Sciatic nerve (tissue), 2 donors: Measurements from ENCODE around the gene PACS1. TPM values are rescaled to one million over a fixed set of nuclear protein-coding genes. Genes with fewer than 3 reads are reported as not detected.
A peak's percentile ranks its signal among the peaks of the same experiment; 100 is the strongest.
"Not testable (repeated sequence)": the region's sequence is repeated elsewhere in the genome, so short reads cannot be mapped to it uniquely, and the experiment has no call there.

Source experiments
- ATAC-seq: fragments of 200-7000 bp; cut with Tn5 transposase; one replicate; pipeline ENCODE4 v1.9.1; 2020; ENCODE audit warnings: mild to moderate bottlenecking, moderate library complexity
- DNase-seq: peaks from one replicate; pipeline ENCODE4 v3.0.0-alpha.2; 2020; ENCODE audit warnings: low spot score
- intact Hi-C: fragments of 100-400 bp; cut with DNase I; formaldehyde crosslinking; loops from one replicate; pipeline ENCODE4 v1.14.2; 2022
- total RNA-seq: library from RNA; stranded (reverse); fragmentation: NEBNext Ultra II Directional; extraction: Animal tissue kit (Norgen Biotek cat#: 25700); gene quantifications from one replicate; pipeline ENCODE4 v1.2.1, GENCODE V29; 2021
- donor health status: DM: no; HTN: no; CAD: no.
- donor health status: DM: no; HTN: no; CAD: no.

Gene PACS1
- total RNA-seq, 1 donor from 2014 or later = 80.3 TPM

GRCh38 chr11:66099746-66100145, 29.7 kb downstream of the PACS1 start:
- intact Hi-C loops, ATAC-seq, DNase-seq: not testable (repeated sequence)

- DNase-seq (peak; percentile 66), ATAC-seq (peak; percentile 87)
- intact Hi-C loops = no loop called here
Observed at GRCh38 chr11:66100272-66101065, 30.4 kb downstream of the PACS1 start.

DNA sequence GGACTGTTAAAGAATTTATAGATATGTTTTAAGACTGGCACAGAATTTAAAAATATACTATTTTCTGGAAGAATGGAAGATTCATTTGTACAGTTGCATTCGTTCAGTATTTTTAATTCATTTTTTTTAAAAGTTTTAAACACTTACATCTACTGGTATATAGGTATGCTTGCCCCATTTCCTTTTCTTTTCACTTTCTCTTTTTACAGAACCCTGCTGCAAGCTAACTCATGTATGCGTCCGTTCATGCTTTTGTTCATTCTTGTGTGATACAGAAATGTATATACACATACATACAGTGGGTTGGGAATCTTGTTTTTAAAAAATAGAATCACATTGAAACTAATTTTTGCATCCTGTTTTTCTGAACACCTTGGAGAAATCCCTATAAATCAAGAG, 31.0 kb downstream of the PACS1 start:
- ATAC-seq (no peak), DNase-seq (no peak)
- intact Hi-C loops = no loop called here

DNA sequence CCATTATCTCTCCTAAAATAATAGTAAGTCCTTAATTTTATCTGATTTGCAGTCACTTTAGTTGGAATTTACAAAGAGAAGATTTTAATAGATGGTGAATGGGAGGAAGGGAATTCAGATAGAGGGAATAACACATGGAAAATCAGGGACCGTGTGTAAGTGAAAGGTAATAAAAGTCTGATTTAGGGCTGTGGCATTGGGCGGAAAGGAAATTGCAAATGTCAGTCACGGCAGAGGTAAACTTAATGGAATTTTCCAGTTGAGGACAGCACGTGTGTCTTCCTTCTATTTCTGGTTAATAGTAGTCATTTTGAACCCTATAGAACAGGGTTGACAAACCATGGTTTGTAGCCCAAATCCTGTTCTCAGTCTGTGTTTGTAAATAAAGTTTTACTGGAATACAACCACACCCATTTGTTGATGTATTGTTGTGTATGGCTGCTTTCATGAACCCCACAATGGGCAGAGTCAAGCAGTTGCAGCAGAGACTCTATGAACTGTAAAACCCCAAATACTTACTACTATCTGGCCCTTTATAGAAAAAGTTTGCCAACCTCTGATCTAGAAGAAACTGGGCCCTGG, 34.1 kb downstream of the PACS1 start:
- intact Hi-C loops = no loop called here
- no peak for ATAC-seq
- no peak for DNase-seq

GRCh38 chr11:66106786-66107599, 36.9 kb downstream of the PACS1 start:
- DNase-seq (no peak), ATAC-seq (no peak)
- intact Hi-C loops = no loop called here

DNA sequence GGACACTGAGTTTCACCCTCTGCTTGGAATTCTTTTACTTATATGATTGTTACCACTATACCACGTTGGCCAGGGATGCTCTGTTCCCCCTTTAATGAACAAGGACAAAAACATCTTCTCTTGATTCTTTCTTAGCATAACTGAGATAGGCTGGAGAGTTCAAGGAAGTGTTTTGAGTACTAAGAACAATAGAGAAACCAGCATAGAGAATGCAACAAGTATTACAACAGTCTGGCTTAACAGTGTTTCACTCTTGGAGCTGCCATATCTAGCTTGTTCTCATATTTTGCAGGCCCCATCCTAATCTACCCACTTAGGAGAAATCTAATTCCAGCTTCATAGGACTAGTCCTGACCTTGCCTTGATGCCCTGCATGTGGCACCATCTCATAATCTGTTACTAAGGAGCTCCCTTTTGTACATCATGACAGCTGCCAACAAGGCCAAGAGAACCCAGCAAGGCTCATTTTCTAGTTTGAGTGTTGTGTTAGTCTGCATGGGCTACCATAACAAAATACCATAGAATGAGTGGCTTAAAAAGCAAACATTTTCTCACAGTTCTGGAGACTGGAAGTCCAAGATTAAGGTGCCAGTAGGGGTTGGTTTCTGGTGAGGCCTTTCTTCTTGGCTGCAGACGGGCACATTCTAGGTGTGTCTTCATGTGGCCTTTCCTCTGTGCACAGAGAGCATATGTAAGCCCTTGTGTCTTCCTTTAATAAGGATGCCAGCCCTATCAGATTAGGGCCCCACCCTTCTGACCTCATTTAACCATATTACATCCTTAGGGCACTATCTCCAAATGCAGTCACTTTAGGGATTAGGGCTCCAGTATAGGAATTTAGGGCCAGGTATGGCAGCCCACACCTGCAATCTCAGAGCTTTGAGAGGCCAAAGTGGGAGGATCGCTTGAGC, 37.8 kb downstream of the PACS1 start:
- intact Hi-C loops = no loop called here
- DNase-seq (no peak), ATAC-seq (no peak)

GRCh38 chr11:66109294-66109693, 39.2 kb downstream of the PACS1 start:
- intact Hi-C loops = no loop called here
- ATAC-seq (no peak), DNase-seq (no peak)

DNA sequence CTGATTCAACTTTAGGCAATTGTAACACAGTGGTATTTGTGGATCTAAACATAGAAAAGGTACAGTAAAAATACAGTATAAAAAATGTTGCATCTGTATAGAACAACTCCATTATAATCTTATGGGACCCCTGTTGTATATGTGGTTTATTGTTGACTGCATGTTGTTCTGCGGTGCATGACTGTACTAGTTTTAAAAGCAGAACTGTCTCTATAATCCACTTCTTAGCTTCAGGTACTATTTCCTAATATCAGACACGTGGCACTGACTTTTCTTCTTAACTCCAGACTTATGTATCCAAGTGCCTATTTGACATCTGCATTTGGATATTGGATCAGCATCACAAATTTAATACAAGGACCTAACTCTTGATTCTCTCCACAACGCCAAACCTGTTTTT, 41.1 kb downstream of the PACS1 start:
- DNase-seq (no peak), ATAC-seq (no peak)
- intact Hi-C loops = no loop called here

DNA sequence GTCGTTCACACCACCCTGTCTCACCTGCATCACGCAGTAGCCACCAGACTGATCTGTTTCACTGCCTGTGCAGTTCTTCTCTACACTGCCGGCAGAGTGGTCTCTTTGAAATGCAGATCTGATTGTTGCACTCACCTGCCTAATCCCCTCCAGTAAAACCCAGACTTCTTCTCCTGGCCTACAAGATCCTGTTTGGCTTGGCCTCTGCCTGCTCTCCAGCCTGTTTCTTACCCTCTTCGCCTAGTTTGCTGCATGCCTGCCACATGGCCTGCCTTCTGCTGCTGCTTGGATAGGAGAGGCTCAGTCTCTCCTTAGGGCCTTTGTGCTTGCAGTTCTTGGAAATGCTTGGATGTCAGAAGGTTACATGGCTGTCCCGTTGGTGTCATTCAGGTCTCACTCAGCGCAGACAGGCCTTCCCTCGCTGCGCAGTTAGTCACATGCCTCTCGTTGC, 42.0 kb downstream of the PACS1 start:
- intact Hi-C loops = no loop called here
- DNase-seq (no peak), ATAC-seq (peak; percentile 57)

DNA sequence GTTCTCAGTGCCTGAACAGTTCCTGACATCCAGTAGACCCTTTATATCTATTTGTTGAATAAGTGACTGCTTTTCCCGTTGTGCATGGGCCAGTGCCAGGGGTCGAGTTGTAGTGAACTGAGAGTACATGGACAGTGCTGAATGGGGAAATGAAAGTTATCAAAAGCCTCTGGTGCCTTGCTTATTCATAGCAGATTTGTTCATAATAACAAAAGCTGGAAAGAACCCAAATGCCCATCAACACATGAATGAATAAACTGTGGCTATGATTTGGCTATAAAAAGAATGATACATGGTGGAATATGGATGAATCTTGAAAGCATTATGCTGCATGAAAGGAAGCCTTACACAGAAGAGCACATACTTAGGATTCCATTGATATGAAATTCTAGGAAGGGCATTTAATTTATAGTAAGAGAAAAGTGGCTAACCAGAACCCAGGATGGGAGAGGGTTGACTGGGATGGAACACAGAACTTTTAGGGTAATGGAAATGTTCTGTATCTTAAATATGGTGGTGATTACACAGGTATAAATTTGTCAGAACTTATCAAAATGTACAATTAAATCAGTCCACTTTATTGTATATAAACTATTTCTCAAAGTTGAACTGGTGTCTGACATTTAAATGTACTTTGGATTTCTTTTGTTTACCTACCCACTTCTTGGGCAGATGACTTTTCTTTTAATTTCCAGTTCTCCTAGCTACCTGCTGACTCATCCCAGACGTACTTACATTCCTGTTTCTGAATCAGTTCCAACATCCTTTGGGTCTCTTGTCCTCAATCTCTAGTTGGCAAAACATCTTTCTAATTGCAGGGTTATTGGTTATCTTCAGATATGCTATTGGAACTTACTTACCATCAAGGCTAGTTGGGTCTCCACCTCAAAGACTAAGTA, 42.8 kb downstream of the PACS1 start:
- intact Hi-C loops = no loop called here
- DNase-seq (no peak), ATAC-seq (peak; percentile 72)

- DNase-seq, ATAC-seq, intact Hi-C loops: not testable (repeated sequence)
Observed at GRCh38 chr11:66114957-66115356, 44.9 kb downstream of the PACS1 start.

GRCh38 chr11:66115638-66116301, 45.7 kb downstream of the PACS1 start:
- no peak for ATAC-seq
- DNase-seq = no peak
- intact Hi-C loops = no loop called here

DNA sequence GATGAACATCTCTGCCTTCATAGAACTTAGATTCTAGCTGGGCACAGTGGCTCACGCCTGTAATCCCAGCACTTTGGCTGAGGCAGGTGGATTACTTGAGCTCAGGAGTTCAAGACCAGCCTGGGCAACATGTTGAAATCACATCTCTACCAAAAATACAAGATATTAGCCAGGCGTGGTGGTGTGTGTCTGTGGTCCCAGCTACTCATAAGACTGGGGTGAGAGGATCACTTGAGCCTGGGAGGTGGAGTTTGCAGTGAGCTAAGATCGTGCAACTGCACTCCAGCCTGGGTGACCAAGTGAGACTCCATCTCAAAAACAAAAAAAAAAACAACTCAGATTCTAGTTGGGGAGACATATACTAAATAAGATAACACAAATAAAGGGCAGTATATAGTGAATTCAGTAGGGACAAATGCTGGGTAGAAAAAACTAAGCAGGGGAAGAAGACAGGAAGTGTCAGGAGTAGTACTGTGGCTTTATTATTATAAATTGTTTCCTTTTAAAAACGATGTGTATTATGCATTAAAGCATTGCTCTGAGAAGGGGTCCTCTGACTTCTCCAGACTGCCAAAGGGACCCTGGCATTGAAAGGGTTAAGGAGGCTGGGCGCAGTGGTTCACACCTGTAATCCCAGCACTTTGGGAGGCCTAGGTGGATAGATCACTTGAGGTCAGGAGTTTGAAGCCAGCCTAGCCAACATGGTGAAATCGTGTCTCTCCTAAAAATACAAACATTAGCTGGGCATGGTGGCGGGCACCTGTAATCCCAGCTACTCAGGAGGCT, 46.7 kb downstream of the PACS1 start:
- intact Hi-C loops = no loop called here
- no peak for DNase-seq
- no peak for ATAC-seq

- DNase-seq (no peak), ATAC-seq (no peak)
- intact Hi-C loops = no loop called here
Observed at GRCh38 chr11:66118847-66119246, 48.8 kb downstream of the PACS1 start.

- intact Hi-C loops = no loop called here
- no peak for DNase-seq
- ATAC-seq = no peak
Observed at GRCh38 chr11:66119348-66120133, 49.5 kb downstream of the PACS1 start.

DNA sequence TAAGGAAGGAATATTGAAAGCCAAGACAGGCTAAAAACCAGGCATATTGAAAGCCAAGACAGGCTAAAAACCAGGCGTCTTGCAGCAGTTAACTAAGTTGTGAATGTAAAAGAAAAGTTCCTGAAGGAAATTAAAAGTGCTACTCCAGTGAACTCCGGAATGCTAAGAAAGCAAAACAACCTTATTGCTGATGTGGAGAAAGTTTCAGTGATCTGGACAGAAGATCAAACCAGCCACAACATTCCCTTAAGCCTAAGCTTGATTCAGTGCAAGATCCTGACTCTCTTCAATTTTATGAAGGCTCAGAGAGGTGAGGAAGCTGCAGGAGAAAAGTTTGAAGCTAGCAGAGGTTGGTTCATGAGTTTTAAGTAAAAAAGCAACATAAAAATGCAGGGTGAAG, 51.4 kb downstream of the PACS1 start:
- no peak for DNase-seq
- intact Hi-C loops = no loop called here
- ATAC-seq = no peak
